ENCODE data around the gene RAB7B.

GRCh38 chr1:205929496-205930194 lies 73.5 kb downstream of the RAB7B start:
- TF ChIP-seq CTCF (IDR thresholded peaks at IDR 0.05; ENCODE audit: insufficient read depth, low read length, poor library complexity, severe bottlenecking) (no peak), EZH2phosphoT487 (conservative IDR thresholded peaks at IDR 0.05; ENCODE audit: low read length) (no peak)
